H1 (cell line): ENCODE data around the gene C11orf54. TPM values are rescaled to one million over a fixed set of nuclear protein-coding genes. Genes with fewer than 3 reads are reported as not detected.
"Not testable (repeated sequence)": the region's sequence is repeated elsewhere in the genome, so short reads cannot be mapped to it uniquely, and the experiment has no call there.

ENCODE experiments used
- CTCF ChIA-PET: fragments of 300-600 bp; sonication (Branson Sonifier 250); formaldehyde crosslinking; loops from one replicate; lab custom pipeline; 2021; ENCODE audit not compliant: partially characterized antibody; lab: Charles Lee
- POLR2A ChIA-PET: fragments of 300-600 bp; sonication (Branson Sonifier 250); formaldehyde crosslinking; loops from one replicate; lab custom pipeline; 2021; ENCODE audit warnings: inconsistent platforms; ENCODE audit not compliant: partially characterized antibody; lab: Charles Lee
- DNase-seq, 2 experiments: peaks; one replicate each; pipeline versions ENCODE4 v3.0.0 to v3.0.0-alpha.2; 2010 to 2022; ENCODE audit warnings: low spot score in 2 of 2, low read depth in 1 of 2, mixed read lengths in 1 of 2
- FAIRE-seq: peaks from 2 replicates; lab custom pipeline; 2011; peaks lifted over from hg19 to GRCh38; lab: Jason Lieb, UNC
- H2AFZ ChIP-seq: 2 replicates; pipeline ENCODE4 v1.8.1; 2012; ENCODE audit warnings: low read length, inconsistent platforms
- H2AK5ac ChIP-seq: 2 replicates; pipeline ENCODE4 v1.6.1; 2013; ENCODE audit warnings: low read depth, low read length
- H2BK120ac ChIP-seq: replicated peaks from 2 replicates; pipeline ENCODE3; 2013; ENCODE audit warnings: low read depth, low read length, inconsistent platforms
- H2BK12ac ChIP-seq: 2 replicates; pipeline ENCODE4 v1.6.1; 2013; ENCODE audit warnings: low read depth, low read length
- H2BK15ac ChIP-seq: 2 replicates; pipeline ENCODE4 v1.6.1; 2013; ENCODE audit warnings: low read length
- H2BK20ac ChIP-seq: 2 replicates; pipeline ENCODE4 v1.6.1; 2013; ENCODE audit warnings: low read length
- H2BK5ac ChIP-seq: 2 replicates; pipeline ENCODE4 v1.6.1; 2013; ENCODE audit warnings: low read depth, low read length
- H3K14ac ChIP-seq: 2 replicates; pipeline ENCODE4 v1.6.1; 2013; ENCODE audit warnings: inconsistent platforms; ENCODE audit not compliant: insufficient read length
- H3K18ac ChIP-seq: 2 replicates; pipeline ENCODE4 v1.6.1; 2013; ENCODE audit warnings: low read length; ENCODE audit errors: extremely low read depth
- H3K23ac ChIP-seq: 2 replicates; pipeline ENCODE4 v1.6.1; 2013; ENCODE audit warnings: inconsistent platforms; ENCODE audit not compliant: insufficient read length
- H3K23me2 ChIP-seq: 2 replicates; pipeline ENCODE4 v1.6.1; 2013; ENCODE audit warnings: low read depth, low read length
- H3K27ac ChIP-seq: 2 replicates; pipeline ENCODE4 v1.6.1; 2011; ENCODE audit warnings: low read depth, low read length, inconsistent platforms
- H3K27me3 ChIP-seq, 4 experiments: replicated peaks in 1 of 4; 1 replicate in 1 of 4; 2 replicates in 3 of 4; pipeline versions ENCODE4 v1.6.1 to v1.8.1; 2011 to 2013; ENCODE audit warnings: low read length in 3 of 4, mild to moderate bottlenecking in 3 of 4, inconsistent platforms in 2 of 4, mixed read lengths in 2 of 4, moderate library complexity in 1 of 4; ENCODE audit not compliant: control insufficient read depth in 3 of 4, insufficient read depth in 3 of 4; ENCODE audit errors: extremely low read depth in 1 of 4
- H3K36me3 ChIP-seq, 4 experiments: 2 replicates each; pipeline versions ENCODE4 v1.6.1 to v1.8.1; 2011 to 2013; ENCODE audit warnings: mild to moderate bottlenecking in 4 of 4, low read length in 3 of 4, moderate library complexity in 2 of 4, control low read depth in 1 of 4, inconsistent platforms in 1 of 4; ENCODE audit not compliant: insufficient read depth in 4 of 4, control insufficient read depth in 2 of 4
- H3K4ac ChIP-seq: replicated peaks from 2 replicates; pipeline ENCODE3; 2013; ENCODE audit warnings: low read length, low read depth, mixed read lengths, inconsistent platforms; ENCODE audit not compliant: insufficient read length
- H3K4me1 ChIP-seq, 4 experiments: replicated peaks in 1 of 4; 1 replicate in 1 of 4; 2 replicates in 3 of 4; pipeline versions ENCODE4 v1.6.1 to v1.8.1; 2011 to 2013; ENCODE audit warnings: low read length in 3 of 4, inconsistent platforms in 2 of 4, mixed read lengths in 1 of 4; ENCODE audit not compliant: insufficient read depth in 4 of 4, control insufficient read depth in 3 of 4
- H3K4me2 ChIP-seq, 2 experiments: 2 replicates each; pipeline versions ENCODE4 v1.6.1 to v1.8.1; 2011 to 2013; ENCODE audit warnings: low read depth in 2 of 2, low read length in 2 of 2, control low read depth in 1 of 2, inconsistent platforms in 1 of 2, mild to moderate bottlenecking in 1 of 2; ENCODE audit not compliant: insufficient read depth in 1 of 2
- H3K4me3 ChIP-seq, 4 experiments: fragments of 200-600, 300-600 bp in 1 of 4; sonication (generic), shearing (Covaris generic), sonication (Bioruptor Twin) in 1 of 4; 2 replicates each; pipeline versions ENCODE4 v1.5.1 to v1.8.1; 2011 to 2016; ENCODE audit warnings: low read length in 4 of 4, low read depth in 3 of 4, control low read depth in 2 of 4, inconsistent platforms in 2 of 4, mild to moderate bottlenecking in 2 of 4, mixed read lengths in 1 of 4, moderate library complexity in 1 of 4; ENCODE audit not compliant: insufficient read depth in 2 of 4; ENCODE audit errors: extremely low read depth in 1 of 4
- H3K56ac ChIP-seq: replicated peaks from 2 replicates; pipeline ENCODE3; 2013; ENCODE audit warnings: low read depth, mild to moderate bottlenecking, mixed read lengths, low read length, inconsistent platforms; ENCODE audit not compliant: insufficient read length
- H3K79me1 ChIP-seq: 2 replicates; pipeline ENCODE4 v1.6.1; 2013; ENCODE audit warnings: low read depth, low read length, control low read depth
- H3K79me2 ChIP-seq, 2 experiments: 2 replicates each; pipeline versions ENCODE4 v1.6.1 to v1.8.1; 2012 to 2013; ENCODE audit warnings: low read length in 2 of 2, mild to moderate bottlenecking in 2 of 2, inconsistent platforms in 1 of 2; ENCODE audit not compliant: insufficient read depth in 2 of 2, control insufficient read depth in 1 of 2
- H3K9ac ChIP-seq, 4 experiments: replicated peaks in 1 of 4; 1 replicate in 1 of 4; 2 replicates in 3 of 4; pipeline versions ENCODE4 v1.6.1 to v1.8.1; 2011 to 2013; ENCODE audit warnings: low read depth in 3 of 4, low read length in 3 of 4, control low read depth in 2 of 4, mild to moderate bottlenecking in 2 of 4, moderate library complexity in 2 of 4, inconsistent platforms in 1 of 4; ENCODE audit errors: extremely low read depth in 1 of 4
- H3K9me3 ChIP-seq, 2 experiments: 2 replicates each; pipeline versions ENCODE4 v1.6.1 to v1.8.1; 2012 to 2013; ENCODE audit warnings: mild to moderate bottlenecking in 2 of 2, moderate library complexity in 2 of 2, control low read depth in 1 of 2, inconsistent platforms in 1 of 2, low read depth in 1 of 2, low read length in 1 of 2, mixed read lengths in 1 of 2; ENCODE audit not compliant: insufficient read depth in 2 of 2
- H4K20me1 ChIP-seq, 2 experiments: replicated peaks in 1 of 2; 2 replicates each; pipeline versions ENCODE3 to v1.8.1; 2011 to 2013; ENCODE audit warnings: inconsistent platforms in 2 of 2, low read length in 2 of 2, mild to moderate bottlenecking in 1 of 2; ENCODE audit not compliant: insufficient read depth in 2 of 2, control insufficient read depth in 1 of 2
- H4K5ac ChIP-seq: 2 replicates; pipeline ENCODE4 v1.6.1; 2013; ENCODE audit warnings: low read length, low read depth, mixed read lengths, inconsistent platforms; ENCODE audit not compliant: insufficient read length
- H4K8ac ChIP-seq: 2 replicates; pipeline ENCODE4 v1.8.0; 2013; ENCODE audit warnings: mild to moderate bottlenecking, moderate library complexity, low read length, inconsistent platforms; ENCODE audit not compliant: insufficient read depth; ENCODE audit errors: extremely low read depth
- H4K91ac ChIP-seq: replicated peaks from 2 replicates; pipeline ENCODE3; 2013; ENCODE audit warnings: low read length, mixed read lengths, inconsistent platforms; ENCODE audit not compliant: insufficient read length
- WGBS, 2 experiments: shearing (Covaris generic) in 1 of 2; methylation state at CpG; one replicate each; pipeline versions ENCODE4 v1.1.6 to v1.1.7; 2013 to 2015; ENCODE audit warnings: low lambda C conversion rate in 2 of 2, mixed read lengths in 2 of 2, inconsistent platforms in 1 of 2, low coverage in 1 of 2, missing lambda C conversion rate in 1 of 2; ENCODE audit not compliant: insufficient replicate concordance in 2 of 2, insufficient coverage in 1 of 2, insufficient read length in 1 of 2; ENCODE audit errors: extremely low coverage in 1 of 2, missing lambda C conversion rate in 1 of 2; 5-methylcytosine and 5-hydroxymethylcytosine counted together
- polyA plus RNA-seq, 7 experiments: library from polyadenylated mRNA; depleted of rRNA in 3 of 7; stranded (reverse) in 5 of 7; unstranded in 2 of 7; fragments of >200 nt in 5 of 7; fragments of 200-250 nt in 2 of 7; gene quantifications; 1 replicate in 5 of 7; 2 replicates in 1 of 7; 4 replicates in 1 of 7; pipeline versions ENCODE4 v1.2.1 to v1.2.3, GENCODE V29; 2011 to 2013; ENCODE audit warnings: missing spikeins in 2 of 7, mixed read lengths in 2 of 7
- total RNA-seq: library from RNA; stranded (reverse); fragmentation: NEBNext Ultra II Directional; extraction: Animal tissue kit (Norgen Biotek cat#: 25700); gene quantifications from 2 replicates; pipeline ENCODE4 v1.2.1, GENCODE V29; 2021

C11orf54 gene
- total and polyA plus RNA-seq, 2 of the 8 experiments (the other 6 are each of a cell fraction or from before 2014, with no cell fraction given) = 14.7 to 24.5 TPM

GRCh38 chr11:93774560-93774959 is 33.1 kb downstream of the C11orf54 start:
- H4K91ac ChIP-seq, DNase-seq, H3K36me3 ChIP-seq, H3K79me1 ChIP-seq, H4K8ac ChIP-seq, H3K4me1 ChIP-seq, H3K27ac ChIP-seq, H3K4me3 ChIP-seq, H3K18ac ChIP-seq, H3K4me2 ChIP-seq, H3K23ac ChIP-seq, H2AFZ ChIP-seq, H4K5ac ChIP-seq, H3K9ac ChIP-seq, H2AK5ac ChIP-seq, H2BK15ac ChIP-seq, H2BK120ac ChIP-seq, H3K14ac ChIP-seq, H3K23me2 ChIP-seq, H2BK20ac ChIP-seq, H4K20me1 ChIP-seq, H3K27me3 ChIP-seq, H3K4ac ChIP-seq, H3K9me3 ChIP-seq, H2BK12ac ChIP-seq, H3K56ac ChIP-seq, H2BK5ac ChIP-seq, FAIRE-seq, H3K79me2 ChIP-seq: not testable (repeated sequence)
- 89% methylated on average over 3 of the region's 3 CpGs; no CpG with 5 or more reads in 1 of the 2 experiments for WGBS, 2 experiments
- POLR2A ChIA-PET = interaction anchor here (1.6 to 9.4 kb wide), 4 partner anchors 7 to 38 kb away, joined by 3 to 88 read pairs (median 14); partner anchors contain the start of genes C11orf54, MED17 and TAF1D
- CTCF ChIA-PET = interaction anchor here (1.5 to 3.4 kb wide), 2 partner anchors 9 to 10 kb away, joined by 4 to 13 read pairs; partner anchors contain the start of gene MED17
